SK-N-SH treated with all-trans-retinoic acid at 6 μM for 48 hours (cell line): ENCODE data around the gene SDR9C7.

Experiments used
- ATAC-seq: fragments of 200-7000 bp; cut with Tn5 transposase; 3 replicates; pipeline ENCODE4 v1.9.1; 2020; ENCODE audit warnings: mild to moderate bottlenecking, moderate library complexity
- BACH2 ChIP-seq: fragments of 250-450 bp; sonication (Bioruptor Pico); IDR thresholded peaks from 2 replicates; pipeline ENCODE4 v1.9.0; 2021; ENCODE audit warnings: mild to moderate bottlenecking, borderline replicate concordance
- CREB5 ChIP-seq: fragments of 250-450 bp; sonication (Bioruptor Pico); IDR thresholded peaks from 2 replicates; pipeline ENCODE4 v1.5.1; 2020; ENCODE audit warnings: low read depth, mild to moderate bottlenecking, moderate library complexity
- CSDC2 ChIP-seq: fragments of 250-450 bp; sonication (Bioruptor Pico); IDR thresholded peaks from 2 replicates; pipeline ENCODE4 v1.5.0; 2020; ENCODE audit warnings: mild to moderate bottlenecking, moderate library complexity
- CSRNP3 ChIP-seq: fragments of 250-450 bp; sonication (Bioruptor Pico); IDR thresholded peaks from 2 replicates; pipeline ENCODE4 v1.5.1; 2021; ENCODE audit warnings: mild to moderate bottlenecking, moderate library complexity
- ESRRG ChIP-seq: fragments of 250-450 bp; sonication (Bioruptor Pico); IDR thresholded peaks from 2 replicates; pipeline ENCODE4 v1.6.1; 2021; ENCODE audit warnings: mild to moderate bottlenecking
- GLIS3 ChIP-seq: fragments of 250-450 bp; sonication (Bioruptor Pico); IDR thresholded peaks from 2 replicates; pipeline ENCODE4 v1.5.0; 2020; ENCODE audit warnings: mild to moderate bottlenecking, moderate library complexity
- ISL1 ChIP-seq: fragments of 250-450 bp; sonication (Bioruptor Pico); IDR thresholded peaks from 2 replicates; pipeline ENCODE4 v2.1.2; 2022; ENCODE audit warnings: mild to moderate bottlenecking, moderate library complexity
- OSR1 ChIP-seq: fragments of 250-450 bp; sonication (Bioruptor Pico); IDR thresholded peaks from 2 replicates; pipeline ENCODE4 v1.8.0; 2022; ENCODE audit warnings: moderate library complexity, mild to moderate bottlenecking, inconsistent platforms
- PATZ1 ChIP-seq: fragments of 250-450 bp; sonication (Bioruptor Pico); IDR thresholded peaks from 2 replicates; pipeline ENCODE4 v1.8.0; 2020; ENCODE audit warnings: mild to moderate bottlenecking, moderate library complexity, borderline replicate concordance
- POU6F1 ChIP-seq: fragments of 250-450 bp; sonication (Bioruptor Pico); IDR thresholded peaks from 2 replicates; pipeline ENCODE4 v1.8.0; 2021; ENCODE audit warnings: low read depth, mild to moderate bottlenecking, moderate library complexity, borderline replicate concordance
- PPARA ChIP-seq: fragments of 250-450 bp; sonication (Bioruptor Pico); IDR thresholded peaks from 2 replicates; pipeline ENCODE4 v1.5.0; 2020; ENCODE audit warnings: mild to moderate bottlenecking, borderline replicate concordance
- RARB ChIP-seq: fragments of 250-450 bp; sonication (Bioruptor Pico); IDR thresholded peaks from 2 replicates; pipeline ENCODE4 v1.8.0; 2021; ENCODE audit warnings: mild to moderate bottlenecking, moderate library complexity
- SNAI2 ChIP-seq: fragments of 250-450 bp; sonication (Bioruptor Pico); IDR thresholded peaks from 2 replicates; pipeline ENCODE4 v1.5.0; 2020; ENCODE audit warnings: mild to moderate bottlenecking, moderate library complexity
- TCF4 ChIP-seq: fragments of 250-450 bp; sonication (Bioruptor Pico); IDR thresholded peaks from 2 replicates; pipeline ENCODE4 v1.8.0; 2021; ENCODE audit warnings: mild to moderate bottlenecking, moderate library complexity, borderline replicate concordance
- TOX ChIP-seq: fragments of 250-450 bp; sonication (Bioruptor Pico); IDR thresholded peaks from 2 replicates; pipeline ENCODE4 v1.8.0; 2021; ENCODE audit warnings: mild to moderate bottlenecking, moderate library complexity, borderline replicate concordance
- TSHZ2 ChIP-seq: fragments of 250-450 bp; sonication (Bioruptor Pico); IDR thresholded peaks from 2 replicates; pipeline ENCODE4 v1.5.0; 2020; ENCODE audit warnings: mild to moderate bottlenecking, moderate library complexity
- ZC3H10 ChIP-seq: fragments of 250-450 bp; sonication (Bioruptor Pico); IDR thresholded peaks from 2 replicates; pipeline ENCODE4 v1.5.1; 2021; ENCODE audit warnings: mild to moderate bottlenecking, moderate library complexity
- ZFP3 ChIP-seq: fragments of 250-450 bp; sonication (Bioruptor Pico); IDR thresholded peaks from 2 replicates; pipeline ENCODE4 v1.5.0; 2020; ENCODE audit warnings: mild to moderate bottlenecking, moderate library complexity
- ZFP30 ChIP-seq: fragments of 450-650 bp; formaldehyde crosslinking; IDR thresholded peaks from 2 replicates; pipeline ENCODE4 v1.5.0; 2022; ENCODE audit warnings: mild to moderate bottlenecking, moderate library complexity
- ZNF565 ChIP-seq: fragments of 450-650 bp; formaldehyde crosslinking; conservative IDR thresholded peaks from 2 replicates; pipeline ENCODE4 v1.5.0; 2020; ENCODE audit warnings: low read depth, mild to moderate bottlenecking, moderate library complexity
- ZNF70 ChIP-seq: fragments of 450-650 bp; formaldehyde crosslinking; IDR thresholded peaks from 2 replicates; pipeline ENCODE4 v1.5.0; 2020; ENCODE audit warnings: mild to moderate bottlenecking, moderate library complexity

The SDR9C7 gene

GRCh38 chr12:56958422-56958821 is 24.2 kb upstream of the SDR9C7 start:
- ATAC-seq: no peak
- TF ChIP-seq TCF4 (CRISPR knock-in tag) (no peak), PATZ1 (CRISPR knock-in tag) (no peak), ZNF70 (CRISPR knock-in tag) (no peak), CSRNP3 (no peak), CSDC2 (CRISPR knock-in tag) (no peak), TOX (CRISPR knock-in tag) (no peak), PPARA (no peak), ISL1 (CRISPR knock-in tag) (no peak), BACH2 (CRISPR knock-in tag) (no peak), CREB5 (no peak), POU6F1 (CRISPR knock-in tag) (no peak), ZC3H10 (CRISPR knock-in tag) (no peak), GLIS3 (no peak), ESRRG (CRISPR knock-in tag) (no peak), ZNF565 (CRISPR knock-in tag) (no peak), OSR1 (CRISPR knock-in tag) (no peak), ZFP3 (CRISPR knock-in tag) (no peak), ZFP30 (CRISPR knock-in tag) (no peak), TSHZ2 (CRISPR knock-in tag) (no peak)

- no peak for ATAC-seq
- TF ChIP-seq ZNF565 (CRISPR knock-in tag) (no peak), CSRNP3 (no peak), PPARA (no peak), GLIS3 (no peak), ZFP30 (CRISPR knock-in tag) (no peak), SNAI2 (CRISPR knock-in tag) (no peak), TSHZ2 (CRISPR knock-in tag) (no peak), RARB (CRISPR knock-in tag) (no peak), ISL1 (CRISPR knock-in tag) (no peak), OSR1 (CRISPR knock-in tag) (no peak), CREB5 (no peak)
These were observed 23.2 kb upstream of the SDR9C7 start, which contains the start of gene RDH16 for GRCh38 chr12:56957229-56958052. TSS of gene RDH16 (minus strand) at chr12:56957608. CDS start at chr12:56957462, 146 bp downstream.
